SK-N-SH (cell line): ENCODE results near the gene RNF13. TPM values are rescaled to one million over a fixed set of nuclear protein-coding genes. Genes with fewer than 3 reads are reported as not detected.

Experiments used
- CTCF ChIA-PET: fragments of 300-600, 350-600 bp; formaldehyde crosslinking; extraction: SDS; loops from one replicate; lab custom pipeline; 2021; lab: Yijun Ruan, JAX
- POLR2A ChIA-PET: fragments of 350-600 bp; sonication (Branson Sonifier 250); formaldehyde crosslinking; extraction: SDS; loops from one replicate; lab custom pipeline; 2020; ENCODE audit warnings: antibody characterized with exemption, inconsistent platforms; lab: Yijun Ruan, JAX
- DNase-seq: peaks from one replicate; pipeline ENCODE4 v3.0.0; 2012
- H2AFZ ChIP-seq: fragments of 200-600 bp; sonication (generic); 2 replicates; pipeline ENCODE4 v1.8.1; 2016; ENCODE audit warnings: antibody characterized with exemption, mild to moderate bottlenecking, low read depth
- H3F3A ChIP-seq: fragments of 200-600 bp; sonication (generic); replicated peaks from 2 replicates; pipeline ENCODE3; 2016; ENCODE audit warnings: antibody characterized with exemption, mild to moderate bottlenecking; ENCODE audit not compliant: insufficient read depth
- H3K27ac ChIP-seq, 2 experiments: fragments of 200-500 bp in 1 of 2; fragments of 200-600 bp in 1 of 2; sonication (Bioruptor generic) in 1 of 2; sonication (generic), shearing (Covaris generic) in 1 of 2; 2 replicates each; pipeline versions ENCODE4 v1.5.1 to v1.6.1; 2014 to 2016; ENCODE audit warnings: low read depth in 2 of 2, inconsistent platforms in 1 of 2, low read length in 1 of 2, mild to moderate bottlenecking in 1 of 2, mixed read lengths in 1 of 2
- H3K27me3 ChIP-seq: fragments of 200-600 bp; sonication (generic), shearing (Covaris generic); 2 replicates; pipeline ENCODE4 v1.6.1; 2016; ENCODE audit warnings: mixed run types; ENCODE audit not compliant: insufficient read depth
- H3K36me3 ChIP-seq, 2 experiments: fragments of 200-500 bp in 1 of 2; fragments of 200-600 bp in 1 of 2; sonication (Bioruptor generic) in 1 of 2; sonication (generic) in 1 of 2; replicated peaks in 1 of 2; 2 replicates each; pipeline versions ENCODE3 to v1.5.1; 2014 to 2016; ENCODE audit warnings: low read length in 1 of 2, mild to moderate bottlenecking in 1 of 2; ENCODE audit not compliant: insufficient read depth in 2 of 2, control insufficient read depth in 1 of 2
- H3K4me1 ChIP-seq, 2 experiments: fragments of 200-500 bp in 1 of 2; fragments of 200-600 bp in 1 of 2; sonication (Bioruptor generic) in 1 of 2; sonication (generic), shearing (Covaris generic) in 1 of 2; 2 replicates each; pipeline versions ENCODE4 v1.5.1 to v1.6.1; 2014 to 2016; ENCODE audit warnings: low read depth in 1 of 2, low read length in 1 of 2, mixed run types in 1 of 2; ENCODE audit not compliant: insufficient read depth in 2 of 2, control insufficient read depth in 1 of 2
- H3K4me2 ChIP-seq: fragments of 200-600 bp; sonication (generic), shearing (Covaris generic); 2 replicates; pipeline ENCODE4 v1.6.1; 2017; ENCODE audit warnings: mixed run types
- H3K4me3 ChIP-seq, 2 experiments: fragments of 200-500 bp in 1 of 2; fragments of 200-600 bp in 1 of 2; sonication (Bioruptor generic) in 1 of 2; sonication (generic), shearing (Covaris generic) in 1 of 2; 2 replicates each; pipeline versions ENCODE4 v1.5.1 to v1.8.1; 2014 to 2016; ENCODE audit warnings: low read depth in 2 of 2, inconsistent platforms in 1 of 2, low read length in 1 of 2, mild to moderate bottlenecking in 1 of 2, mixed read lengths in 1 of 2, moderate library complexity in 1 of 2
- H3K79me2 ChIP-seq: fragments of 200-600 bp; sonication (generic); 2 replicates; pipeline ENCODE4 v1.8.1; 2017; ENCODE audit warnings: mild to moderate bottlenecking; ENCODE audit not compliant: insufficient read depth
- H3K9ac ChIP-seq: fragments of 200-600 bp; sonication (generic); 2 replicates; pipeline ENCODE4 v1.6.1; 2017; ENCODE audit warnings: mixed run types
- H3K9me2 ChIP-seq: fragments of 200-600 bp; sonication (generic); 2 replicates; pipeline ENCODE4 v1.6.1; 2017; ENCODE audit warnings: mixed run types
- H3K9me3 ChIP-seq: fragments of 200-600 bp; sonication (generic); 2 replicates; pipeline ENCODE4 v1.6.1; 2017; ENCODE audit warnings: mixed run types, mild to moderate bottlenecking, moderate library complexity
- H4K20me1 ChIP-seq: fragments of 200-600 bp; sonication (generic); 2 replicates; pipeline ENCODE4 v1.6.1; 2017; ENCODE audit warnings: mild to moderate bottlenecking, mixed run types; ENCODE audit not compliant: insufficient read depth
- CHD2 ChIP-seq: fragments of 150-350 bp; IDR thresholded peaks from 2 replicates; pipeline ENCODE4 v1.6.1; 2018; ENCODE audit warnings: low read length; ENCODE audit not compliant: partially characterized antibody
- CTCF ChIP-seq: fragments of 200-600 bp; sonication (generic); IDR thresholded peaks from 2 replicates; pipeline ENCODE4 v1.6.1; 2017; ENCODE audit warnings: antibody characterized with exemption, mild to moderate bottlenecking, moderate library complexity
- ELF1 ChIP-seq: IDR thresholded peaks from 2 replicates; pipeline ENCODE4 v1.4.0; 2012
- EP300 ChIP-seq, 2 experiments: IDR thresholded peaks; 2 replicates each; pipeline versions ENCODE4 v1.4.0 to v1.6.1; 2012; ENCODE audit warnings: borderline replicate concordance in 1 of 2, low read depth in 1 of 2, low read length in 1 of 2
- EZH2phosphoT487 ChIP-seq: fragments of 200-600 bp; sonication (generic); IDR thresholded peaks from 2 replicates; pipeline ENCODE4 v1.6.1; 2017; ENCODE audit warnings: low read depth, mixed run types, mild to moderate bottlenecking, antibody characterized with exemption, moderate library complexity, borderline replicate concordance
- FOSL2 ChIP-seq: IDR thresholded peaks from 2 replicates; pipeline ENCODE4 v1.4.0; 2012; ENCODE audit warnings: low read depth, mild to moderate bottlenecking, moderate library complexity, borderline replicate concordance
- FOXJ3 ChIP-seq: sonication (generic); formaldehyde crosslinking; IDR thresholded peaks from 2 replicates; pipeline ENCODE4 v1.5.1; 2020; ENCODE audit warnings: mild to moderate bottlenecking, missing genetic modification reagents
- FOXM1 ChIP-seq: IDR thresholded peaks from 2 replicates; pipeline ENCODE4 v1.4.0; 2012; ENCODE audit warnings: low read depth, mild to moderate bottlenecking
- GABPA ChIP-seq: IDR thresholded peaks from 2 replicates; pipeline ENCODE4 v1.4.0; 2012; ENCODE audit warnings: low read depth, mild to moderate bottlenecking
- GATA2 ChIP-seq: sonication (generic); formaldehyde crosslinking; IDR thresholded peaks from 2 replicates; pipeline ENCODE4 v1.5.0; 2020; ENCODE audit warnings: mild to moderate bottlenecking, missing genetic modification reagents
- JUND ChIP-seq: IDR thresholded peaks from 2 replicates; pipeline ENCODE4 v1.4.0; 2012
- MEF2A ChIP-seq: IDR thresholded peaks from 2 replicates; pipeline ENCODE4 v1.4.0; 2012; ENCODE audit warnings: low read depth, borderline replicate concordance
- MXI1 ChIP-seq: IDR thresholded peaks from 2 replicates; pipeline ENCODE4 v1.6.1; 2012; ENCODE audit warnings: mild to moderate bottlenecking, low read depth, low read length, improper control_type of control experiment
- NFIC ChIP-seq: IDR thresholded peaks from 2 replicates; pipeline ENCODE4 v1.4.0; 2012; ENCODE audit warnings: borderline replicate concordance
- NRF1 ChIP-seq: IDR thresholded peaks from 2 replicates; pipeline ENCODE4 v1.6.1; 2012; ENCODE audit warnings: low read depth, mild to moderate bottlenecking, low read length
- POLR2AphosphoS5 ChIP-seq: IDR thresholded peaks from 2 replicates; pipeline ENCODE4 v1.6.1; 2012; ENCODE audit warnings: low read depth, low read length
- RAD21 ChIP-seq: IDR thresholded peaks from 2 replicates; pipeline ENCODE4 v1.6.1; 2012; ENCODE audit warnings: mild to moderate bottlenecking, low read length
- RCOR1 ChIP-seq: fragments of 150-350 bp; IDR thresholded peaks from 2 replicates; pipeline ENCODE4 v1.6.1; 2017; ENCODE audit warnings: antibody characterized with exemption, low read length
- RFX5 ChIP-seq: IDR thresholded peaks from 2 replicates; pipeline ENCODE4 v1.6.1; 2012; ENCODE audit warnings: mild to moderate bottlenecking, improper control_type of control experiment, low read length
- RXRA ChIP-seq: IDR thresholded peaks from 2 replicates; pipeline ENCODE4 v1.4.0; 2012; ENCODE audit warnings: low read depth, mild to moderate bottlenecking, borderline replicate concordance
- SIN3A ChIP-seq: IDR thresholded peaks from 2 replicates; pipeline ENCODE4 v1.6.1; 2012; ENCODE audit warnings: low read depth, mild to moderate bottlenecking, low read length, moderate library complexity, borderline replicate concordance
- SMC3 ChIP-seq: IDR thresholded peaks from 2 replicates; pipeline ENCODE4 v1.6.1; 2012; ENCODE audit warnings: low read depth, low read length, improper control_type of control experiment
- TAF1 ChIP-seq: IDR thresholded peaks from 2 replicates; pipeline ENCODE4 v1.6.1; 2012; ENCODE audit warnings: low read depth, mild to moderate bottlenecking, low read length, moderate library complexity, borderline replicate concordance
- TCF12 ChIP-seq: IDR thresholded peaks from 2 replicates; pipeline ENCODE4 v1.4.0; 2012
- YY1 ChIP-seq: IDR thresholded peaks from 2 replicates; pipeline ENCODE4 v1.4.0; 2012; ENCODE audit warnings: low read depth, mild to moderate bottlenecking
- ZBTB33 ChIP-seq: IDR thresholded peaks from 2 replicates; pipeline ENCODE4 v1.4.0; 2012; ENCODE audit warnings: low read depth, borderline replicate concordance
- WGBS: methylation state at CpG from one replicate; pipeline ENCODE4 v1.1.6; 2017; ENCODE audit warnings: low lambda C conversion rate; 5-methylcytosine and 5-hydroxymethylcytosine counted together
- polyA plus RNA-seq, 3 experiments: library from polyadenylated mRNA; depleted of rRNA; stranded (reverse); fragments of >200 nt; gene quantifications; 2 replicates each; pipeline ENCODE4 v1.2.3, GENCODE V29; 2012
- TF ChIP-seq, protein P1 (sequence below): IDR thresholded peaks from 2 replicates; pipeline ENCODE4 v1.4.0; 2012; ENCODE audit warnings: low read depth, borderline replicate concordance
- TF ChIP-seq, protein P2 (sequence below): fragments of 150-350 bp; IDR thresholded peaks from 2 replicates; pipeline ENCODE4 v1.6.1; 2016; ENCODE audit warnings: mild to moderate bottlenecking, low read depth, low read length
- TF ChIP-seq, protein P3 (sequence below): IDR thresholded peaks from 2 replicates; pipeline ENCODE4; 2012

Gene RNF13
- polyA plus RNA-seq, 1 of the 3 experiments (the other 2 are of a cell fraction): 14.9 TPM

DNA sequence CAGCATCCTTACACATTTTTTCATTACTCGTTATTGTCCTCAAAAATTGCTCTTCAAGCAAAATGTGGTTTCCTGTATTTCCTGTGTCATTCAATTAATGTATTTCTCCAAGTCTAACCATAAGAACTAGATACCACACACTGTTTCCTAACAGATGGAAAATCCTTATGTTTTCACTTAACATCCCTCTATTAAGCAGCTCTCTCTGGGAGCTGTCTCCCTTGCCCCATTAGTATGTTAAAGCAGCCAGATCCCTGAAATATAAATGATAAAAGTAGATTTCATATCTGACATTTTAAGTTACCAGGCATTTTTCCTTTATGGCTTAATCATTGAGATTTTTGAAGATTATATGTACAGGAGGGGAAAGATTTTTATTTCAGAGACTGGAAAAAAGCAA lies 141.8 kb downstream of the RNF13 start:
- H3K4me1 ChIP-seq: peaks cover 19 to 20% of the 10 kb centered on the region in 2 experiments; a peak in 3 of 4 replicates
- H3K4me3 ChIP-seq: no peak overlapping the region
- TF ChIP-seq GATA2 (peak; percentile 85; the same call in 1 of the 2 replicates), RAD21 (no peak), CHD2 (peak; percentile 82), NRF1 (no peak), TAF1 (no peak), JUND (no peak), SMC3 (no peak), EP300 (IDR thresholded peaks at IDR 0.05; ENCODE audit: borderline replicate concordance in 1 of 2, low read depth in 1 of 2, low read length in 1 of 2) (peak in 1 of 2 experiments; percentile 89; a peak in 2 of 4 replicates), RFX5 (no peak), GABPA (no peak), FOXM1 (no peak), CTCF (no peak), ZBTB33 (no peak), TCF12 (peak; percentile 48), RCOR1 (peak; percentile 91), MXI1 (peak; percentile 10; the same call in 1 of the 2 replicates), POLR2AphosphoS5 (no peak; the same call in 1 of the 2 replicates), RXRA (no peak), EZH2phosphoT487 (no peak), SIN3A (no peak), MEF2A (no peak), ELF1 (no peak), FOSL2 (no peak), YY1 (no peak), FOXJ3 (CRISPR knock-in tag) (no peak), NFIC (no peak)
- TF ChIP-seq, protein P1, sequence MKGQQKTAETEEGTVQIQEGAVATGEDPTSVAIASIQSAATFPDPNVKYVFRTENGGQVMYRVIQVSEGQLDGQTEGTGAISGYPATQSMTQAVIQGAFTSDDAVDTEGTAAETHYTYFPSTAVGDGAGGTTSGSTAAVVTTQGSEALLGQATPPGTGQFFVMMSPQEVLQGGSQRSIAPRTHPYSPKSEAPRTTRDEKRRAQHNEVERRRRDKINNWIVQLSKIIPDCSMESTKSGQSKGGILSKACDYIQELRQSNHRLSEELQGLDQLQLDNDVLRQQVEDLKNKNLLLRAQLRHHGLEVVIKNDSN: no peak
- TF ChIP-seq, protein P2, sequence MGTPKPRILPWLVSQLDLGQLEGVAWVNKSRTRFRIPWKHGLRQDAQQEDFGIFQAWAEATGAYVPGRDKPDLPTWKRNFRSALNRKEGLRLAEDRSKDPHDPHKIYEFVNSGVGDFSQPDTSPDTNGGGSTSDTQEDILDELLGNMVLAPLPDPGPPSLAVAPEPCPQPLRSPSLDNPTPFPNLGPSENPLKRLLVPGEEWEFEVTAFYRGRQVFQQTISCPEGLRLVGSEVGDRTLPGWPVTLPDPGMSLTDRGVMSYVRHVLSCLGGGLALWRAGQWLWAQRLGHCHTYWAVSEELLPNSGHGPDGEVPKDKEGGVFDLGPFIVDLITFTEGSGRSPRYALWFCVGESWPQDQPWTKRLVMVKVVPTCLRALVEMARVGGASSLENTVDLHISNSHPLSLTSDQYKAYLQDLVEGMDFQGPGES: no peak
- TF ChIP-seq, protein P3, sequence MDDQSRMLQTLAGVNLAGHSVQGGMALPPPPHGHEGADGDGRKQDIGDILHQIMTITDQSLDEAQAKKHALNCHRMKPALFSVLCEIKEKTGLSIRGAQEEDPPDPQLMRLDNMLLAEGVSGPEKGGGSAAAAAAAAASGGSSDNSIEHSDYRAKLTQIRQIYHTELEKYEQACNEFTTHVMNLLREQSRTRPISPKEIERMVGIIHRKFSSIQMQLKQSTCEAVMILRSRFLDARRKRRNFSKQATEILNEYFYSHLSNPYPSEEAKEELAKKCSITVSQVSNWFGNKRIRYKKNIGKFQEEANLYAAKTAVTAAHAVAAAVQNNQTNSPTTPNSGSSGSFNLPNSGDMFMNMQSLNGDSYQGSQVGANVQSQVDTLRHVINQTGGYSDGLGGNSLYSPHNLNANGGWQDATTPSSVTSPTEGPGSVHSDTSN: no peak
- POLR2A ChIA-PET: no interaction called here
- peak; percentile 61 for DNase-seq
- peaks cover 18% of the 10 kb centered on the region for H4K20me1 ChIP-seq
- H3F3A ChIP-seq: peaks cover 32% of the 10 kb centered on the region
- no peaks in the 10 kb centered on the region for H3K9me2 ChIP-seq
- peaks cover 51 to 72% of the 10 kb centered on the region in 2 experiments for H3K36me3 ChIP-seq
- no peaks in the 10 kb centered on the region for H3K9me3 ChIP-seq
- no peaks in the 10 kb centered on the region for H3K27me3 ChIP-seq
- H3K27ac ChIP-seq: peak overlapping the region; percentile 30 to 95; a peak in 3 of 4 replicates
- H2AFZ ChIP-seq: no peak overlapping the region
- no peak overlapping the region for H3K4me2 ChIP-seq
- 27% methylated on average over 1 of the region's 1 CpG for WGBS
- H3K9ac ChIP-seq: no peak overlapping the region
- H3K79me2 ChIP-seq: peaks cover 75% of the 10 kb centered on the region
- CTCF ChIA-PET: interaction anchor here (0.7 to 2.2 kb wide), 4 partner anchors 13 to 298 kb away, joined by 3 to 12 read pairs (median 10); no protein-coding TSS in a partner anchor
